GM12873 (cell line): ENCODE data around the gene CCDC66.
A peak's percentile ranks its signal among the peaks of the same experiment; 100 is the strongest.

ENCODE experiments used
- TF ChIP-seq, protein P1 (sequence below): IDR thresholded peaks from 2 replicates; pipeline ENCODE4 v1.5.1; 2012; ENCODE audit warnings: low read depth, mild to moderate bottlenecking, moderate library complexity, low read length, control low read depth; ENCODE audit not compliant: insufficient read depth; ENCODE audit errors: missing control alignments

The CCDC66 gene

DNA sequence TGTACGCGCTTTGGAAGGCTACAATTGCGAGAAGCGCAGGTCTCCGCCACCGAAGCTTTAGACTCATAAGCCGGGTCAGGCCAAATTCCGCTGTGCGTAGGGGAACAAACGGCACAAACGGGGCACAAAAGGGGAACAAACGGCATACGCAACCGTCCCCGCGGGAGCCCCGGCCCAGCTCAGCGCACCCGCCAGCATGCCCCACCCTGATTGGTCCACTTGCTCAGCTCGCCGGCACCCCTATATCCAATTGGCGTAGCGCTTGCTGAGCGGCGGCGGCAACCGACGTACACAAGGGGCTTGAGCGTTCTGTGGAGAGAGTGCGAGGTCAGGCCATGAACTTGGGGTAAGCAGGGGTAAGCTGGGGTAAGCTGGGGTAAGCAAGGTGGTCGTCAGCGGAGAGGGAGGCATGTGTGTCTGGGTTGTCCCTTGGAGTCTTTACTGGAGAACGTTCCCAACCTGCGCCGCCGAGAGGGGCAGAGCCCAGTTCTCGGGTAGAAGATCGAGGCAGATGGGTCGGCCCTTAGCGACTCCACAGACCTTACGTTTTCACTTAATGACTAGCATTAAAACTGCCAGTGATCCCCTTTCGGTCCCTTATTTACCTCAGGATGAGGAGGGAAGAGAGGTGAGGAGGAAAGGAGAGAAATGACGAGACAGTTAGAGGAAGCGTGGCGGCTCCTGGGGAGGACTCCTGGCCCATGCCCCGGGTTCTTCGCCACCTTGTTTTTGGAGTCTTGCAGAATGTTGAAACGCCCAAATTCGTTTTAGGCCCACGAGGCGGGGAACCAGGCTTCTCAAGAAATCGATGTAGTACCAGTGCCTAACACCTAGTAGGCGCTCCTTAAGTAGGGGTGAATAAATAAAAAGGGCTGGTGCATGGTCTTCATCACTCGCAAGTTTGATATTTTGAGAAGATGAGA lies at the start of gene CCDC66:
CCDC66 (plus strand) TSS at position 268 of the 923 bp plus-strand sequence; CDS start at position 336, 68 bp downstream.
- TF ChIP-seq, protein P1, sequence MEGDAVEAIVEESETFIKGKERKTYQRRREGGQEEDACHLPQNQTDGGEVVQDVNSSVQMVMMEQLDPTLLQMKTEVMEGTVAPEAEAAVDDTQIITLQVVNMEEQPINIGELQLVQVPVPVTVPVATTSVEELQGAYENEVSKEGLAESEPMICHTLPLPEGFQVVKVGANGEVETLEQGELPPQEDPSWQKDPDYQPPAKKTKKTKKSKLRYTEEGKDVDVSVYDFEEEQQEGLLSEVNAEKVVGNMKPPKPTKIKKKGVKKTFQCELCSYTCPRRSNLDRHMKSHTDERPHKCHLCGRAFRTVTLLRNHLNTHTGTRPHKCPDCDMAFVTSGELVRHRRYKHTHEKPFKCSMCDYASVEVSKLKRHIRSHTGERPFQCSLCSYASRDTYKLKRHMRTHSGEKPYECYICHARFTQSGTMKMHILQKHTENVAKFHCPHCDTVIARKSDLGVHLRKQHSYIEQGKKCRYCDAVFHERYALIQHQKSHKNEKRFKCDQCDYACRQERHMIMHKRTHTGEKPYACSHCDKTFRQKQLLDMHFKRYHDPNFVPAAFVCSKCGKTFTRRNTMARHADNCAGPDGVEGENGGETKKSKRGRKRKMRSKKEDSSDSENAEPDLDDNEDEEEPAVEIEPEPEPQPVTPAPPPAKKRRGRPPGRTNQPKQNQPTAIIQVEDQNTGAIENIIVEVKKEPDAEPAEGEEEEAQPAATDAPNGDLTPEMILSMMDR: peak; percentile 86

DNA sequence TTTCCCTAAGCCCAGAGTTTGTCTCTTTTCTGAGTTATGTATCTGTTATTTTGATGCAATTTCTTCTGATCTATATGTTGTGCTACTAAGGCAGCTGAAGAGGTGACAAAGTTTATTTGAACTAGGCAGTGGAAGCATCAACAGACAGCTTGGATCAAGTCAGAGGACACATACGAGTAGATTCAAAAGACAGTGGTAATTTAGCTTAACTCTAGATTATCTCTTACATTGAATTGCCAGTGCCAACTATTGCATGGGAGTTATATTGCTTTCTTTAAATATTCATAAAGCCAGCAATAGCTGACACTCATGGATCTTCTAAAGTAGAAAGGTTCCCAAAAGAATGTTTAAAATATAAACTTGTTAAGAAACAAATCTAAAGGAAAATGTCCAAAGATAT lies 37.3 kb upstream of the CCDC66 start:
- TF ChIP-seq, protein P1: no peak

DNA sequence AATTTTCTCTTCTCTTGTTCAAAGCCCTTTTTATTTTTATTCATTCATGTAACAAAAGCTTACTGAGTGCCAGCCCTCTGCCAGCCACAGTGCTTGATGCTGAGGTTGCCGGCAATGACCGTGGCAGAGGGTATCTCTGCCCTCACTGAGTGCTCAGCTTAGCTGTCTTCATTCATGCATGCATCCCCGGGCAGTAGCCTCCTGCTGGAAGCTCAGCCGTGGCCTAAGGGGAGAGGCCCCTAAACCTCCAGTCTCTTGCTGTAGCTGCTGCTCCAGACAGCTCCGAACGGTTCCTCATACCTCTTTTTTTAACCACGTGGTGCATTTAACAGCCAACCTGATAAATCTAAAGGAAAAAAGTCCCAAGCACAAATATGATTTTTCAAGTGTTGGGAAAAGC lies 34.6 kb upstream of the CCDC66 start:
- TF ChIP-seq, protein P1: no peak

DNA sequence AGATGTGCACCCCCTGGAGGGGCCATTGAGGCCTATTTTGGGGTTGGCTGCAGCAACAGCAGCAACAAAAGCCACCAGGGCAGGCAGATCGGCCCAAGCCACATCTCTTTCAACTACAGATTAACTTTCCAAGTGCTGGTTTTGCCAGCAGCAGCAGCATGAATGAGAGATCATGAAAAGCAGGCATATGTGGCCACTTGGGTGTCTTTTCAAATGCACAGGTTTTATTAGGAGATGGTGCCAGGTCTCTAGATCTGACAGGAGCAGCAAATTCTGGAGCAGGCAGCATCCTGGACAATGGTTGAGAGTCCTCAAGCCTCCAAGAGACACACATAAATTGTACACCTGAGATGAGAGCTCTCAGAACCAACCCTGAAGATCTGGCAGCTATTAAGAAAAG lies 31.7 kb upstream of the CCDC66 start:
- TF ChIP-seq, protein P1: no peak

DNA sequence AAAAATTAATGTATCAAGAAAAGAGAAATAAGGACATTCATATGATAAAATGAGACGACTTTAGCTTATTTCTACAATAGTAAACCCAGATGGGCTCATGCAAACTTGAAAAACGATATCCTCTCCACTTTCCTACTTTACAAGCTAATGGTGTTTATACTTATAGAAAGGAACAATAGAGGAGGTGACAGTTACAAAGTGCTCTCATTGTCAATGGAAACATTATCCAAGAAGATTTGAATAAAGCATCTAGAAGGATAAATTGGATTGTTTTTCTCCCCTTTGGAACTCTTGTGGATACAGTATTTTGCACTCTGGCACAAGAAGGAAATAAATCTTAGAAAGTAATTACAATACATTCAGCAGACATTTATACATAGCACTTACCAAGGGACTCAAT lies 20.2 kb upstream of the CCDC66 start:
- TF ChIP-seq, protein P1: no peak

DNA sequence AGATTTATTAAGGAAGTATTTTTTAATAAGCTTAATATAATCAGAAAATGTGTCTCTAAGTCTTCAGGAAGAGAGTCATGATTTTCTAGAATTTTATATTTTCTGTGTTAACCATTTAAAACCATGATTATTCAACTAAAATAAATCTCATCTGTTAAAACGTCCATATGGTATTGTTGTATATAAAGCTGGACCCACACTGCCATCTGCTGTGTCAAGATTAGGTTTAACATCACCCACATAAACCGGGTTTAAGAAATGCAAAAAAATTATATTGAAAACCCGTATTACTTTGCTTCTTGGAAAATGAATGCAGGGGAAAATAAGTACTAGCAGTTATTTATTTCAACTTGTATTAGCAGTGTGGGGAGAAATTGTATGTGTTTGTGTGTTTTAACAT lies 9.5 kb upstream of the CCDC66 start:
- TF ChIP-seq, protein P1: no peak

DNA sequence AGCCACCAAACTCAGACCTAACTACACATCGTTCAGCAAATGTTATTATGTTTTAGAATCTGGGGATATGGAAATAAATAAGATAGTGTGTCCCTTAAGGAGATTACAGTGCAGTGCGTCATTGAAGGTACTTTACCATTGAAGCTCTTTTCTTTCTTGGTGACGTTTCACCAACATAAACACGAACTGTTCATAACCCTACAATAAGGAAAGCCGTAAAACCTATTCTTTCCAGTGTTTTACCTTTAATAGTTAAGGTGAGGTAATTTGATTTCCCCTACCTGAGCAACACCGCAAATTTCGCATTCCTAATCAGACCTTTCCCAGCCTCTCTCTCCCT lies 826 bp downstream of the CCDC66 start:
- TF ChIP-seq, protein P1: no peak
